ENCODE data around the gene EHD1. TPM values are rescaled to one million over a fixed set of nuclear protein-coding genes. Genes with fewer than 3 reads are reported as not detected.

Gene EHD1
- total RNA-seq, 2 experiments from 2014 or later: 101 to 153 TPM

DNA sequence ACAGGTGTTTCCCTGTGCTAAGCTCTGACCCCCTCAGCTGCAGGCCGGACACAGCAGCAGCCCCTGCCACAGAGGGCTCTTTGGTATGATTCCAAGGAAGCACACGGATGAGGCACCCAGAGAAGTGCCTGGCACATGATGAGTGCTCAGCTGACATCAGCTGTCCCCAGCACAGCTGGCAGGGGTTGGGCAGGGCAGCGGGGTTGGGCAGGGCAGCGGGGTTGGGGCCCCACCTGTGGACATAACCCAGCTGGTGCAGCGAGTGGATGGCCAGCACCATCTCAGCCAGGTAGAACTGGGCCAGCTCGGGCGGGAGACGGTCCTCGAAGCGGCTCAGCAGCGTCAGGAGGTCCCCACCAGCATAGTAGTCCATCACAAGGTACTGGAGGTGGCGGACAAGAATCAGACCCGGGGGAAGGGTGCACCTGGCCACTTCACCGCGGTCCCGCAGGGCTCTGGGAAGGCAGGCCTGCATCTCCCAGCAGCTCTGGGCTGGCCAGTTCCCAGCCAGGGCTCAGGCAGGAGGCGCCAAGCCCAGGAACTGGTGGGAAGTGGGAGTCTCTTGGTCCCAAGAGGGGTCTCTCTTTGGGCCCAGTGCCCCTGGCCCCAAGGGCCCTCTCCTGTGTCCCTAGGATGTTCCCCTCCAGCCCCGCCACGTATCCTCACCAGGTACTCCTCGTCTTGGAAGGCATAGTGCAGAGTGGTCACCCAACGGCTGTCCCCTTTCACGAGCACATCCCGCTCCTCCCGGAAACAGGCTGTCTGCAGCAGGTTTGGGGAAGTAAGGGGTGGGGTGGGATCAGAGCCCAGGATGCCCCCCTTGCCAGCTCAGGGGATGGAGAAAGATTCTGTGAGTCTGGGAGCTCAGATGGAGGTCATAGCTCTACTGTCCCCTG lies 38.3 kb downstream of the EHD1 start:
- POLR2A ChIA-PET: no interaction called here
- intact Hi-C loops (cut with micrococcal nuclease; ENCODE audit: unreplicated experiment): loop anchor here (10.0 kb wide), 2 partner anchors 245 to 475 kb away; partner anchors contain the start of genes CDC42EP2, CDCA5 and ZFPL1

DNA sequence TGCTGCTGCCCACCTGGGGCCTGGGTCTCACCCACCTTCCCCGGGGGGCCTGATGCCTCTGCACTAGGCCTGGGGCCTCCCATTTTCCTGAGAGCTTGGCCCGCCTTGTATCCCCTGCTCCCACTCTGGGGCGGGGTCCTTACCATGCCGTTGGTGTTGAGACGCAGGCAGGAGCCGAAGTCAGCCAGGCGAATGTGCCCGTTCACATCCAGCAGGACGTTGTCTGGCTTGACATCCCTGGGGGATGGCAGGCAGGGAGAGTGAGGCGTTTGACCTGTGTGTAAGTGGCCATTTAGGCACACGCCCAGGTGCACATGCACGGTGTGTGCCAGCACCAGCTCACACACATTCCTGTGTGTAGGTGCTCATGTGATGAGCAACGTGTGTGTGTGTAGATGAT lies 39.1 kb downstream of the EHD1 start:
- TF ChIP-seq EZH2phosphoT487 (IDR thresholded peaks at IDR 0.05; ENCODE audit: borderline replicate concordance, low read depth, low read length): no peak
- TF ChIP-seq, protein P1, sequence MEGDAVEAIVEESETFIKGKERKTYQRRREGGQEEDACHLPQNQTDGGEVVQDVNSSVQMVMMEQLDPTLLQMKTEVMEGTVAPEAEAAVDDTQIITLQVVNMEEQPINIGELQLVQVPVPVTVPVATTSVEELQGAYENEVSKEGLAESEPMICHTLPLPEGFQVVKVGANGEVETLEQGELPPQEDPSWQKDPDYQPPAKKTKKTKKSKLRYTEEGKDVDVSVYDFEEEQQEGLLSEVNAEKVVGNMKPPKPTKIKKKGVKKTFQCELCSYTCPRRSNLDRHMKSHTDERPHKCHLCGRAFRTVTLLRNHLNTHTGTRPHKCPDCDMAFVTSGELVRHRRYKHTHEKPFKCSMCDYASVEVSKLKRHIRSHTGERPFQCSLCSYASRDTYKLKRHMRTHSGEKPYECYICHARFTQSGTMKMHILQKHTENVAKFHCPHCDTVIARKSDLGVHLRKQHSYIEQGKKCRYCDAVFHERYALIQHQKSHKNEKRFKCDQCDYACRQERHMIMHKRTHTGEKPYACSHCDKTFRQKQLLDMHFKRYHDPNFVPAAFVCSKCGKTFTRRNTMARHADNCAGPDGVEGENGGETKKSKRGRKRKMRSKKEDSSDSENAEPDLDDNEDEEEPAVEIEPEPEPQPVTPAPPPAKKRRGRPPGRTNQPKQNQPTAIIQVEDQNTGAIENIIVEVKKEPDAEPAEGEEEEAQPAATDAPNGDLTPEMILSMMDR (conservative IDR thresholded peaks at IDR 0.05; ENCODE audit: low read length): no peak
- Histone ChIP-seq H3K9me2 (ENCODE audit: insufficient read depth, low read length) (no peaks in the 10 kb centered on the region), H3K79me2 (ENCODE audit: insufficient read depth, low read depth, low read length) (no peaks in the 10 kb centered on the region), H2AFZ (ENCODE audit: low read length) (no peak overlapping the region), H3K4me2 (ENCODE audit: low read length) (no peak overlapping the region), H3K4me1 (ENCODE audit: insufficient read depth, low read length, poor library complexity, severe bottlenecking) (peaks cover 12% of the 10 kb centered on the region), H3K4me3 (ENCODE audit: low read depth, low read length, poor library complexity, severe bottlenecking) (no peak overlapping the region), H4K20me1 (ENCODE audit: insufficient read depth, low read length) (no peaks in the 10 kb centered on the region), H3K27ac (ENCODE audit: low read depth, low read length, poor library complexity, severe bottlenecking) (no peak overlapping the region), H3K36me3 (ENCODE audit: insufficient read depth, low read length) (no peaks in the 10 kb centered on the region), H3K9me3 (ENCODE audit: low read length) (no peaks in the 10 kb centered on the region)
- no TSS peak for BruUV-seq (replicated peaks)
- intact Hi-C loops (cut with micrococcal nuclease; ENCODE audit: unreplicated experiment): no loop called here
- DNase-seq (ENCODE audit: low spot score): no peak
- POLR2A ChIA-PET: interaction anchor here (0.6 kb wide), 1 partner anchor 520 kb away, joined by 5 read pairs; no protein-coding TSS in a partner anchor
- CTCF ChIA-PET (ENCODE audit: unreplicated experiment): interaction anchor here (0.6 kb wide), 1 partner anchor 598 kb away, joined by 4 read pairs; the partner anchor contains the start of gene FKBP2

More for the DNA sequence above, 38.3 kb downstream of the EHD1 start:
- Histone ChIP-seq H3K36me3 (ENCODE audit: insufficient read depth, low read length) (no peaks in the 10 kb centered on the region), H3K79me2 (ENCODE audit: insufficient read depth, low read depth, low read length) (no peaks in the 10 kb centered on the region), H3K4me1 (ENCODE audit: insufficient read depth, low read length, poor library complexity, severe bottlenecking) (peaks cover 15% of the 10 kb centered on the region), H4K20me1 (ENCODE audit: insufficient read depth, low read length) (no peaks in the 10 kb centered on the region), H3K9me2 (ENCODE audit: insufficient read depth, low read length) (no peaks in the 10 kb centered on the region), H3K27ac (ENCODE audit: low read depth, low read length, poor library complexity, severe bottlenecking) (no peak overlapping the region), H3K4me2 (ENCODE audit: low read length) (no peak overlapping the region), H3K9me3 (ENCODE audit: low read length) (no peaks in the 10 kb centered on the region), H2AFZ (ENCODE audit: low read length) (no peak overlapping the region), H3K4me3 (ENCODE audit: low read depth, low read length, poor library complexity, severe bottlenecking) (no peak overlapping the region)
- BruUV-seq (replicated peaks): no TSS peak
- no peak for DNase-seq (ENCODE audit: low spot score)
- no peak for TF ChIP-seq EZH2phosphoT487 (IDR thresholded peaks at IDR 0.05; ENCODE audit: borderline replicate concordance, low read depth, low read length)
- TF ChIP-seq, protein P1 (conservative IDR thresholded peaks at IDR 0.05; ENCODE audit: low read length): no peak
- CTCF ChIA-PET (ENCODE audit: unreplicated experiment): interaction anchor here (0.6 kb wide), 1 partner anchor 599 kb away, joined by 4 read pairs; the partner anchor contains the start of gene FKBP2

Measured in OCI-LY7 (cell line).